CD14-positive monocyte (primary cell): ENCODE data around the gene TAF5L. TPM values are rescaled to one million over a fixed set of nuclear protein-coding genes. Genes with fewer than 3 reads are reported as not detected.
A peak's percentile ranks its signal among the peaks of the same experiment; 100 is the strongest.

Source experiments
- DNase-seq, 3 donors: peaks; one replicate each; pipeline ENCODE4 v3.0.0-alpha.2; 2011 to 2022
- H2AFZ ChIP-seq: 2 replicates; pipeline ENCODE4 v1.6.0; 2012; ENCODE audit warnings: mild to moderate bottlenecking, low read depth, low read length, inconsistent platforms; ENCODE audit not compliant: insufficient read depth, poor library complexity, severe bottlenecking
- H3K27ac ChIP-seq, 2 donors: 1 replicate in 1 of 2; 2 replicates in 1 of 2; pipeline ENCODE4 v1.5.1; 2012 to 2013; ENCODE audit warnings: low read length in 2 of 2, control low read depth in 1 of 2, inconsistent platforms in 1 of 2, low read depth in 1 of 2, mild to moderate bottlenecking in 1 of 2
- H3K27me3 ChIP-seq, 2 donors: one replicate each; pipeline versions ENCODE4 v1.6.0 to v1.6.1; 2011 to 2013; ENCODE audit warnings: low read length in 2 of 2; ENCODE audit not compliant: control insufficient read depth in 2 of 2, insufficient read depth in 2 of 2
- H3K36me3 ChIP-seq, 2 donors: replicated peaks in 1 of 2; 1 replicate in 1 of 2; 2 replicates in 1 of 2; pipeline versions ENCODE4 v1.5.1 to v1.6.1; 2012 to 2013; ENCODE audit warnings: low read length in 2 of 2, control low read depth in 1 of 2, inconsistent platforms in 1 of 2, mild to moderate bottlenecking in 1 of 2; ENCODE audit not compliant: insufficient read depth in 2 of 2, control insufficient read depth in 1 of 2
- H3K4me1 ChIP-seq, 2 donors: 1 replicate in 1 of 2; 2 replicates in 1 of 2; pipeline versions ENCODE4 v1.5.1 to v1.6.1; 2012 to 2013; ENCODE audit warnings: low read length in 2 of 2, control low read depth in 1 of 2, inconsistent platforms in 1 of 2, mild to moderate bottlenecking in 1 of 2, moderate library complexity in 1 of 2; ENCODE audit not compliant: insufficient read depth in 2 of 2, control insufficient read depth in 1 of 2
- H3K4me2 ChIP-seq: replicated peaks from 2 replicates; pipeline ENCODE3; 2012; ENCODE audit warnings: low read length, moderate library complexity, mild to moderate bottlenecking; ENCODE audit not compliant: poor library complexity, severe bottlenecking; ENCODE audit errors: extremely low read depth
- H3K4me3 ChIP-seq, 3 experiments: fragments of 200-600 bp in 1 of 3; sonication (generic) in 1 of 3; replicated peaks in 1 of 3; 1 replicate in 2 of 3; 2 replicates in 1 of 3; pipeline ENCODE4 v1.5.1; 2011 to 2013; ENCODE audit warnings: low read length in 3 of 3, mild to moderate bottlenecking in 3 of 3, control low read depth in 2 of 3, low read depth in 2 of 3, inconsistent platforms in 1 of 3, moderate library complexity in 1 of 3
- H3K79me2 ChIP-seq: 2 replicates; pipeline ENCODE4 v1.6.0; 2012; ENCODE audit warnings: mild to moderate bottlenecking, control low read depth, inconsistent platforms, low read length, moderate library complexity; ENCODE audit not compliant: insufficient read depth
- H3K9ac ChIP-seq: 2 replicates; pipeline ENCODE4 v1.6.0; 2017; ENCODE audit warnings: low read length, mild to moderate bottlenecking; ENCODE audit not compliant: insufficient read depth, poor library complexity, severe bottlenecking
- H3K9me3 ChIP-seq, 2 donors: replicated peaks in 1 of 2; 1 replicate in 1 of 2; 2 replicates in 1 of 2; pipeline versions ENCODE4 v1.5.1 to v1.6.1; 2012 to 2013; ENCODE audit warnings: low read length in 2 of 2, control low read depth in 1 of 2; ENCODE audit not compliant: control insufficient read depth in 1 of 2, insufficient read depth in 1 of 2
- H4K20me1 ChIP-seq: 2 replicates; pipeline ENCODE4 v1.6.0; 2012; ENCODE audit warnings: mild to moderate bottlenecking, low read length, control low read depth, moderate library complexity; ENCODE audit not compliant: insufficient read depth
- H3K27ac Mint-ChIP-seq, 7 donors: one replicate each; pipeline ENCODE4 v1.8.0; 2020; ENCODE audit warnings: mild to moderate bottlenecking in 7 of 7, mixed read lengths in 7 of 7, moderate library complexity in 6 of 7, inconsistent platforms in 2 of 7
- H3K27me3 Mint-ChIP-seq, 3 donors: one replicate each; pipeline ENCODE4 v1.8.0; 2021 to 2022; ENCODE audit warnings: low read depth in 3 of 3, mild to moderate bottlenecking in 3 of 3, mixed read lengths in 3 of 3, moderate library complexity in 3 of 3, inconsistent platforms in 1 of 3
- H3K36me3 Mint-ChIP-seq, 2 donors: one replicate each; pipeline ENCODE4 v1.8.0; 2020; ENCODE audit warnings: mixed read lengths in 2 of 2, inconsistent platforms in 1 of 2, mild to moderate bottlenecking in 1 of 2
- H3K4me1 Mint-ChIP-seq: one replicate; pipeline ENCODE4 v1.8.0; 2020; ENCODE audit warnings: mild to moderate bottlenecking, mixed read lengths
- H3K4me3 Mint-ChIP-seq, 2 donors: one replicate each; pipeline ENCODE4 v1.8.0; 2020; ENCODE audit warnings: mild to moderate bottlenecking in 2 of 2, mixed read lengths in 2 of 2, moderate library complexity in 1 of 2
- H3K9me3 Mint-ChIP-seq, 7 donors: one replicate each; pipeline ENCODE4 v1.8.0; 2020 to 2022; ENCODE audit warnings: mixed read lengths in 7 of 7, mild to moderate bottlenecking in 6 of 7, moderate library complexity in 6 of 7, inconsistent platforms in 2 of 7
- WGBS: methylation state at CpG from one replicate; pipeline ENCODE4 v1.1.5; 2013; ENCODE audit warnings: missing lambda C conversion rate; ENCODE audit not compliant: insufficient coverage; 5-methylcytosine and 5-hydroxymethylcytosine counted together
- intact Hi-C, 2 donors: fragments of 100-400 bp; cut with micrococcal nuclease; formaldehyde crosslinking; loops; one replicate each; pipeline versions ENCODE4 v1.15.0 to v1.15.1; 2023
- polyA plus RNA-seq, 3 donors: library from polyadenylated mRNA; depleted of rRNA in 1 of 3; unstranded in 2 of 3; stranded (reverse) in 1 of 3; fragments of 300-500 nt in 2 of 3; fragments of >200 nt in 1 of 3; fragmentation: Illumina TruSeq in 2 of 3; gene quantifications; 1 replicate in 2 of 3; 2 replicates in 1 of 3; pipeline ENCODE4 v1.2.3, GENCODE V29; 2012 to 2021
- TF ChIP-seq, protein P1 (sequence below): fragments of 200-600 bp; IDR thresholded peaks from one replicate; pipeline ENCODE4 v1.8.0; 2022; ENCODE audit warnings: antibody characterized with exemption, mild to moderate bottlenecking

Gene TAF5L
- polyA plus RNA-seq, 3 donors: 3.8 to 15.4 (median 4.9) TPM

DNA sequence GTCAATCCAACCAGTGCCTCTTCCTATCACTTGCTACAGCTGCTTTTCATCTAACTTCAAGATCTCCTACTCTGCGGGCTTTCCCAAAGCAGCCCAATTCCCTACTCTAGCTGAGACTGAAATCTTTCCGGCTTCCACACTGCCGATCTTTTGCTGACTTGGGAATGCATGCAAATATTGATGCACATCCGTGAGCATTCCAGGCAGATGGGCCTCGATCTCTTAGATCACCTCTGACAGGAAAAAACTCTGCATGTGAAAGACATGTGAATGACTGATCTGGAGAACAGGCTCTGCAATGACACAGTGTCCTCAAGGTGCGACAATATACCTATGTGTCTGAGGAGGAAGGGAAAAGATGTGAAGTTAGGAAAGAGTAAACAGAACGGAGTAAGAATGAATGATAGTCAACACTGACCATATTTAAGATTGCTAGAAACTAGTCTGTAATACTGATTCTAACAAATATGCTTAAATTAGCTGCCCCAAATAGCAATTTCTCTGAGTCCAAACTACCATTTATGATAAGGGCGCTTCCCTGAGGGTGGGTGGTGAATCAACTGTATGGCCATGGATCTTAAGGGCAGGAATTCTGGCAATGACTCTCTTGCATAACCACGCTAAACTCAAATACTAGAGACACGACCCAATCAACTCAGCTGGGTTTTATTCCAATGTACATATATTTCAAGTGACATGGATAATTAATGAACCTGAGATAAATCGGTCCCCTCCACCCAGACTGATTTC is 8.4 kb downstream of the TAF5L start:
- H3K9me3 Mint-ChIP-seq: no peaks in the 10 kb centered on the region
- Histone ChIP-seq H2AFZ (no peak overlapping the region), H3K4me3 (no peak overlapping the region), H3K79me2 (peaks cover 86% of the 10 kb centered on the region), H3K9ac (no peak overlapping the region), H3K4me2 (no peak overlapping the region), H4K20me1 (peaks cover 88% of the 10 kb centered on the region), H3K27ac (no peak overlapping the region), H3K27me3 (no peaks in the 10 kb centered on the region), H3K4me1 (no peaks in the 10 kb centered on the region), H3K9me3 (no peaks in the 10 kb centered on the region), H3K36me3 (peaks cover 17 to 26% of the 10 kb centered on the region in 2 donors)
- TF ChIP-seq, protein P1, sequence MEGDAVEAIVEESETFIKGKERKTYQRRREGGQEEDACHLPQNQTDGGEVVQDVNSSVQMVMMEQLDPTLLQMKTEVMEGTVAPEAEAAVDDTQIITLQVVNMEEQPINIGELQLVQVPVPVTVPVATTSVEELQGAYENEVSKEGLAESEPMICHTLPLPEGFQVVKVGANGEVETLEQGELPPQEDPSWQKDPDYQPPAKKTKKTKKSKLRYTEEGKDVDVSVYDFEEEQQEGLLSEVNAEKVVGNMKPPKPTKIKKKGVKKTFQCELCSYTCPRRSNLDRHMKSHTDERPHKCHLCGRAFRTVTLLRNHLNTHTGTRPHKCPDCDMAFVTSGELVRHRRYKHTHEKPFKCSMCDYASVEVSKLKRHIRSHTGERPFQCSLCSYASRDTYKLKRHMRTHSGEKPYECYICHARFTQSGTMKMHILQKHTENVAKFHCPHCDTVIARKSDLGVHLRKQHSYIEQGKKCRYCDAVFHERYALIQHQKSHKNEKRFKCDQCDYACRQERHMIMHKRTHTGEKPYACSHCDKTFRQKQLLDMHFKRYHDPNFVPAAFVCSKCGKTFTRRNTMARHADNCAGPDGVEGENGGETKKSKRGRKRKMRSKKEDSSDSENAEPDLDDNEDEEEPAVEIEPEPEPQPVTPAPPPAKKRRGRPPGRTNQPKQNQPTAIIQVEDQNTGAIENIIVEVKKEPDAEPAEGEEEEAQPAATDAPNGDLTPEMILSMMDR: no peak
- WGBS: 98% methylated on average over 5 of the region's 11 CpGs
- H3K4me3 Mint-ChIP-seq: no peak overlapping the region
- DNase-seq: no peak
- H3K36me3 Mint-ChIP-seq: peaks cover 19 to 20% of the 10 kb centered on the region in 2 donors
- H3K27ac Mint-ChIP-seq: peak overlapping the region in 2 of 7 donors; percentile 16 to 21
- H3K4me1 Mint-ChIP-seq: peaks cover 18% of the 10 kb centered on the region
- no peaks in the 10 kb centered on the region for H3K27me3 Mint-ChIP-seq
- intact Hi-C loops: no loop called here

DNA sequence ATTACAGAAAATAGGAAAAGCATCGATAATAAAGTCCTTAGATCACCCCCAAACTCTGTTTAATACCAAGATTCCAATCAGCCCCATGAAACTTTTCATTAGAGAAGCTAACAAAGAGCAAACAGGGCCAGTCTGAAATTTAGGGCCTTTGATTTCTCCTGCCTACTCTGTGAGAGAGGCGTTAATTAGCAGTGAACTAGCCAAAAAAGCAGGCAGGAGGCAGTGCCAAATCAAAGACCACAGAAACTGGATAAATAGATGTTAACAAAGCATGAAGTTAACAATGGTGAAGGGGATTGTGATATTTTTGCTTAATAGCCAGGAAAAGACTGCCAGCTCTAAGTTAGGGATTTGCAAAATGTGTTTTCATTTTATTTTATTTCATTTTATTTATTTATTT is 11.2 kb downstream of the TAF5L start:
- Mint-ChIP-seq H3K27me3 (no peaks in the 10 kb centered on the region), H3K4me3 (no peak overlapping the region), H3K4me1 (peaks cover 3% of the 10 kb centered on the region), H3K9me3 (no peaks in the 10 kb centered on the region), H3K36me3 (peaks cover 48% of the 10 kb centered on the region in 2 donors), H3K27ac (peak overlapping the region in 1 of 7 donors; percentile 63)
- DNase-seq: no peak
- no peaks in the 10 kb centered on the region for H3K9me3 ChIP-seq
- H3K4me1 ChIP-seq: no peaks in the 10 kb centered on the region
- no peaks in the 10 kb centered on the region for H3K27me3 ChIP-seq
- 100% methylated on average over 2 of the region's 2 CpGs for WGBS
- peaks cover 64% of the 10 kb centered on the region for H4K20me1 ChIP-seq
- intact Hi-C loops: no loop called here
- H3K4me3 ChIP-seq: no peak overlapping the region
- no peak overlapping the region for H2AFZ ChIP-seq
- H3K9ac ChIP-seq: no peak overlapping the region
- no peak overlapping the region for H3K4me2 ChIP-seq
- peaks cover 45 to 54% of the 10 kb centered on the region in 2 donors for H3K36me3 ChIP-seq
- TF ChIP-seq, protein P1: no peak
- H3K27ac ChIP-seq: no peak overlapping the region
- peaks cover 57% of the 10 kb centered on the region for H3K79me2 ChIP-seq
